CD4-positive, alpha-beta T cell treated with Interferon gamma for 1 hour (primary cell): ENCODE results near the gene GKN1.
A peak's percentile ranks its signal among the peaks of the same experiment; 100 is the strongest.

ENCODE experiments used
- DNase-seq: peaks from one replicate; pipeline ENCODE4 v3.0.0-alpha.2; 2020

GKN1 gene

DNA sequence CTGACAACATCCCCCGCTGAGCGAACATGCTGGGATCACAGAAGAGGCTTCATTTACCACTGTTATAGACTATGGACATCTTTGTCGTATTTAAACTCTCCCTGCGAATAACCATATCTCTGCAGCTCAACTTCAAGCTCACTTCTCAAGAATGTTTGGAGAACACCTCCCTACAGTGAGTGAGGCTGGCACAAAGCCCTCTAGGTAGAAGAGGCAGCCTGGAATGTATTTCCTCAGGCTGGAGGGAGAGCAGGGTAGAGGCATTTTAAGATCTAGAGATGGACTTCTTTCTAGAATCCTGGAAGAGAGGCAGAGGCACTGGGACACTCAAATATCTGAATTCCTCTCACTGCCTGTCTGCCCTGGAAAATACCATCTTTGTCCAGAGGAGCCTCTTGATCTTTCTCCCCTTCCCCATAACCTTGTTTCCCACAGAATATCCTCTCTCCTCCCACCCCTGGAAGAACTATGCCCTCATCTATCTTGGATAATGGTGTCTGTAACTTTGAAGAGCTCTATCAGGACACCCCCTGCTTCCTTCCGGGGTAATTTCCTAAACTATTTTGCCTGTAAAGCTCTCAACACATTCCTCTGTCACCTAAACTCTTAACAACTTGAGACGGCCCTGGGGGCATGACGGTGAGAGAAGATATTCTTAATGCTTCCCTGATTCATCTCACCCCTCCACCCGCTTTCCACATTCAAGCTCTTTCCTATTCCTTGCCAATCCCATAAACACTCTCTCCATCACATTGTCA is 36.2 kb downstream of the GKN1 start:
- no peak for DNase-seq

DNA sequence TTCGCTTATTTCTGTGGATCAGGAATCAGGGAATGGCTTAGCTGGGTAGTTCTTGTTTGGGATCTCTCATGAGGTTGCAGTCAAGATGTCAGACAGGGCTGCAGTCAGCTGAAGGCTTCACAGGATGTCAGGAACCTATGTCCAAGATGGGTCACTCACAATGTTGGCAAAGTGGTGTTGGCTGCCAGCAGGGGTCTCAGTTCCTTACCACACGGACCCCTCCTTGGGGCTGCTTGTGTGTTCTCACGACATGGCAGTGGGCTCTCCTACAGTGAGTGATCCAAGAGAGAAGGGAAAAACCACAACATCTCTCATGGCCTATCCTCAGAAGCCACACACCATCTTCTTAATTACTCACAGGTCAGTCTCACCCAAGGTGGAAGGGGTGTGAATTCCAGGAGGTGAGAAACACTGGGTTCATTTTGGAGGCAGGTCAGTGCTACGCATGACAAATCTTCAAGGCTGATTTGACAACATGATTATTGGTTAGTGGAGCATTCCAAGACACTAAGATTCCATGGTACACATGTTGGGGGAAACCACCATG is 37.2 kb downstream of the GKN1 start:
- DNase-seq: no peak

DNA sequence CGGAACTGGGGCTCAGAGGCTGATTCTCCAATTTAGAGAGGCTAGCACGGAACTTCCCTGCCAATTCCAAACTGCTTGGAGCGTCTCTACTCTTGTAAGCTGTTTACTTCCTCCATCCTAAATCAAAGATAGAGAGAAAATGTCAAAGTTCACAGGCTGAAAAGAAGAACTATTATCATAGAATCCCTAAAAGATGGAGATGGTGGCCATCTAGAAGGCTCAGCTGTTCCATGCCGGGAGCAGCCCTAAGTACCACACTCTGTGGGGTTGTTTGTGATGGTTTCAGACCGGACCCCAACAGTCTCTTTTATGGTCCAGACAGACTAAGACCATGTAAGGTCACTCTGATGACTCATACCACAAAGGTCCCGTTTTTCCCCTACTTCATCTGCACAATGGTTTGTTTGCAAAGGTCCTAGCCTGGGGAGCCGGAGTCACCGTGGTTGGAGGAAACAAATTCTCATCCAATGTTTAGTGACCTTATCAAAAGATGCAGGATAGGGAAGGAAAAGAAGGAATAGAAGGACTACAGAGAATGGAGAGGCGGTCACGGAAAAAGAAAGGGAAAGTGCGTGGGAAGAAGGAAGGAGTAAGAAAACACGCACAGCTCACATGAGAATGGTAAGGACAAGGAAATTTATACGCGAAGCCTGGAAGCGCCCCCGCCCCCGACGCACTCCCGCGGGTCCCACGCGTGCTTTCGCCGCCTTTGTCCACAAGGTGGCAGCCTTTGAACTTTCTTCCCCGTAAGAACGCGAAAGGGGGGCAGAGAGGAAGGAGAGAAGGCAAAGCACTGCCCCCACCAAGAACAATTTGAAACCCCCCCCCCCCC is 38.1 kb downstream of the GKN1 start:
- peak; percentile 13 for DNase-seq

DNA sequence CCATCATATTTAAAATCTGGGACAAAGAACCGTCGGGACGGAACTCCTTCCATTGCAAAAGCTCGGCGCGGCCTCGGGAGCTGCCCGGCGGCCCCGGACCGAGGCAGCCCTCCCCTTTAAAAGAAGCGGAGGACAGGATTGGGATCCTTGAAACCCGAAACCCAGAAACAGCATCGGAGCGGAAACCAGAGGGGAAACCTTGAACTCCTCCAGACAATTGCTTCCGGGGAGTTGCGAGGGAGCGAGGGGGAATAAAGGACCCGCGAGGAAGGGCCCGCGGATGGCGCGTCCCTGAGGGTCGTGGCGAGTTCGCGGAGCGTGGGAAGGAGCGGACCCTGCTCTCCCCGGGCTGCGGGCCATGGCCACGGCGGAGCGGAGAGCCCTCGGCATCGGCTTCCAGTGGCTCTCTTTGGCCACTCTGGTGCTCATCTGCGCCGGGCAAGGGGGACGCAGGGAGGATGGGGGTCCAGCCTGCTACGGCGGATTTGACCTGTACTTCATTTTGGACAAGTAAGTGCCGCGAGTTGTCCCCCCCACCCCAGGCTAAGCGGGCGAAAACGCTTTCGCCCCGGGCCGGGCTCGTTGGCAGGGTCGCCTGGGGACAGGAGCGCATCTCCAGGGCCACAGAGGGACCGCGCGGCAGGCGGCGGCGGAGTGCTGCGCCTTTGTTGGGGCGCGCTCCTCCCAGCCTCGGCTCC is 38.9 kb downstream of the GKN1 start, which contains the start of gene ANTXR1:
Gene ANTXR1 (plus strand): TSS at position 38 of the 698 bp plus-strand sequence. CDS start 321 bp downstream, at position 359.
- no peak for DNase-seq

DNA sequence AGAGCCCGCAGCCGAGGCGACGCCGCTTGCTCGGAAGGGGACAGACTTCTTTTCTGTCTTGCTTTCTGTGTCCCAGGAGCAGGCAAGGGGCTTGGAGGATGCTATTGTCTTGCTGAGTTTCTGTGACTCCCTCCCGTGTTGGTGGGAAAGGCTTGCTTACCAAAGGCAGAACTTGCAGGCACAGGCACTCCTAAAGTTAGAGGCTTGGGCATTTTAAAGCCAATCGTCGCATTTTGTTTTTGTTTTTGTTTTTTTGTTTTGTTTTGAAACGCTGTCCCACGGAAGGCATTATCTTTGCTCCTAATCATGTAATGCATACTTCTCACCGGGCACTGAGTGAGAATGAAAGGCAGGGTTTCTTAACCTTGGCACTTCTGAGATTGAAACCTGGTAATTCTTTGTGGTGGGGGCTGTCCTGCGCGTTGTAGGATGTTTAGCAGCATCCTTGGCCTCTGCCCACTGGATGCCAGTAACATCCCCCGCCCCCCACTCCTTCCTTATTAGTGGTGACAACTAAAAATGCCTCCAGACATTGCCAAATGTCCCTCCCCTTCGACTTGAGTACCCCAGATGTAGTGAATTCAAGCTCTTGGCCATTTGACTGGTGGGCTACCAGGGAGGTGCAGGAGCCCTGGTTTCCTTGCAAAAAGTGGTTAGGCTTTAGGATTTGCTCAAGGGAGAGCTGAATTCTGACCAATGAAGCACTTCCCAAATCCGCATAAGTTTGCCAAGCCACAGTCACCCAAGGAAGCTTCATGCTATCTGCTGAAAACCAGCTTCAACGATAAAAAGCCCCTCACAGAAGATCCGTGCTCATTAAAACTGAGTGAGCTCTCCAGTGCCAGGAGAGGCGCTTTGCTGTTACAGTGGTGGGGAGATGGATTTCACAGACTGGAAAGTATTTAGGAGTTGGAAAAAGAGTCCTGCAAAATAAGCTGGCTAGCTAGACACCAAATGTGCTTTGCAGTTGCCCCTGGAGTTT is 39.7 kb downstream of the GKN1 start:
- DNase-seq: no peak

DNA sequence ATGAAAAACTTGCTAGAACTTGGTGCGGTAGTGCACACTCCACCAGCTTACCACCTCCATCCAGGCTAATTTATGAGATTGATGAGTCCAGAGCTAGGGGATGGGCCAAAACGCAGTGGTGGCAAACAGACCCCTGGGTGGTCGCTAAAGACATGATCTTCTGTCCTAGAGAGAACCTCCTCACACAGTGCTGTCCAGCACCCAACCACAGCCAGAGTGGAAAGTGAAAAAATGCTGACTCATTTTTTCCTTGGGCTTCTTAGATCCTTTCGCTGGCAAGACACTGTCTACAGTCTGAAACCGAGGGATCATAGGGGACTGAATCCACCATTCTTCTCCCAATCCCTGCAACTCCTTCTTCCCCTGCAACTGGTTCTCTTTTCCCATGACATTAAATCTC is 42.6 kb downstream of the GKN1 start:
- no peak for DNase-seq

DNA sequence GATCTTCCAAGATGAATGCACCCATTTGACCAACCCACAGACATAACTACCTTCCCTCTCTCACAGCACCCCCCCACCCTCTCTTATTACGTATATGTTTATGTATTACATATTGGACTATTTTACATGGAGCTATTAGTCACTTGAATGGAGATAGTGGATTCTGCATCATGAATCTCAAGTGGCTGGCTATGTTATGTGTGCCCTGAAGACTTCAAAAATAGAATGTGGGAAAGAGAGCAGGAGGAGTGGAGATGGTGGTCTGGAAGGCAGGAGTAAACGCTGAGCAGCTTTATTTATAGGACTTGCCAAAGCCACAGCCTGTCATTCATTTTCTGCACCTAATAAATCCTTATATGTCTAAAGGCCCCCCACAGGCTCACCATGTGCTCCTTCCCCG is 43.4 kb downstream of the GKN1 start:
- DNase-seq: no peak

DNA sequence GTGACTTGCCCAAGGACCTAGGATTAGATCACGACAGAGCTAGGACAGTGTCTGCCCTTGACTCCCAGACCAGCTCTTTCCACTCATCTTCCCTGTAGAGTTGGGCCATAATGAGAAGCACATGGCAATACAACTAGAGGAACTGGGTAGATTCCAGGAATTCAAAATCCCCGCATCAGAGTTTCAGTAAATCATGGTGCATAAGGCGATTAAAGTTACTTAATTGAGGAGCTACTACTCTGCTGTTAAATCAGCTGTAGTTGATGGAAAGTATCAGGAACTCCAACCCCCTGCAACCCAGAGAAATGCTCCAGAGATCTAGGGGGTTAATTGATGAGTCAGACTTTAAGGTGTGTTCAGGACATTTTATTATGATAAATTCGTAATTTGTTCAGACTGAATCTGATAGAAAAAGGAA is 44.3 kb downstream of the GKN1 start:
- no peak for DNase-seq

DNA sequence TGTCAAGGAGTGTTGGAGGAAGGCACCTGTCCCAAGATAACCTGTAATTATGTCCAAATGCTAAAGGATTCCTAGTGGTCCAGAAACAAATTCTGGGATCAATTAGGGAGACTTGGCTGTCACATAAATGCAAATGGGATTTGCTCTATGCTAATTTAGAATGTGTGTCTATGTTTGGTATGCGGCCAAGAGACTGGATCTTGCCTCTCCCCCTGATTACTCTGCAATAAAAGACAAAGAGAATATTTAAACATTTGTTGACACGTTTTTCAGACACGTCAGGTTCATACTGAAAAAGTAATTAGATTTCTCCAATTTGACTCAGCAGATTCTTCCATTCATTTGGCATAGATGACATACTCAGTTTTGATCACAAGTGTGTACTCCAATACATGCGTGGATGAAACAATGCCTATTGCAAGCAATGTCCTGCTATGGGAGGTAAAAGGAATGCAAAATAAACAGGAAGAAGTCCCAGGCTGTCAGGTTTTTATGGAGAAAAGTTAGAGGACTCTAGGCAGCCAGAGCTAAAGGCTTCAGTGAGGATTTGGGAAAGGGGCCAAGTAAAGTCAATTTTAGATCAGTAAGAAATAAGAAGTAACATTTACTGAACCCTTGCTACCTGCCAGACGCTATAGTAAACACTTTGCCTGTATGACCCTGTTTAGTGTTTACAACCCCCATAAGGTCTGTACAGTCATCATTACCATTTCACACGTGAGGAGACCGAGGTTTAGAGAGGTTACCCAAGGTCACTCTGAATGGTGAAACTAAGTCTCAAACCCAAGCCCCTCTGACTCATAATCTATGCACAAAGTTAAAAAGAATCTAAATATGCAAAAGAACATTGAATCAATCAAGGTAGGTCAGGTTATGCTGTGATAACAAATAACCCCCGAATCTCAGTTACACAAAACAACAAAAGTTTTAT is 46.3 kb downstream of the GKN1 start:
- no peak for DNase-seq

DNA sequence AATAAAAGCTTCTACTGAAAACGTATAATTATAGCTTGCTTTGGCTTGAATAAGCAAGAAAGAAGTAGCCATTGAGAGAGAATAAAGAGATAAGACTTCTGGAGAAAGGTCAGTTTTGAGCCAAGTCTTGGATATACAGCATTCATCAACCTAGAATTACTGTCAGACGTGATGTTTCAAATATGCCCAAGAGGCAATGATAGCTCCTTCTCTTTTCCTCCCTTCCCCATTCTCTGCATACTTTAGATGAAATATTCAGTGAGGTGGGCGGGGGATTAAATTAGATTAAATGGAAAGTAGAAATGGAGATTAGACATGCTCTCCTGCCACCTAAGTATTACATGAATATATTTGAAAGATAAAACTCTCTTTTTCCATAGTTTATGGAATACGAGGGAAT is 47.3 kb downstream of the GKN1 start:
- no peak for DNase-seq

DNA sequence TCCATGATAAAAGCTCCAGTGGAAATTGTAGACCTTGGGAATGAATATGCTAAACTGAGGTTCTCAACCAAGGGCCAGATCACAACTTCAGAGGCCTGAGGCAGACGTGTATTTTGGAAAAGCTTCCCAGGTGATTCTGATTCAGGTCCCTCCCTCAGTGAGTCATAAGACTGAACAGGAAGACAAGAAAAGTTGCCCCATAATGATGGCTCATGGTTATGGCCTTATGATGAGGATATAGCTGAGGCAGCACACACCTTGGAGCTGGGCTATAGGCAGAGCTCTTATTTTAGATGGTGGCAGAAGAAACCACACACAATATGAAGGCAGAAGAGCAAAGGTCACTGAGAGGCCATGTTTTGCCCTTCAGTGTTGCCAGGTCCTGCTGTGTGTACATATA is 48.1 kb downstream of the GKN1 start:
- DNase-seq: no peak

DNA sequence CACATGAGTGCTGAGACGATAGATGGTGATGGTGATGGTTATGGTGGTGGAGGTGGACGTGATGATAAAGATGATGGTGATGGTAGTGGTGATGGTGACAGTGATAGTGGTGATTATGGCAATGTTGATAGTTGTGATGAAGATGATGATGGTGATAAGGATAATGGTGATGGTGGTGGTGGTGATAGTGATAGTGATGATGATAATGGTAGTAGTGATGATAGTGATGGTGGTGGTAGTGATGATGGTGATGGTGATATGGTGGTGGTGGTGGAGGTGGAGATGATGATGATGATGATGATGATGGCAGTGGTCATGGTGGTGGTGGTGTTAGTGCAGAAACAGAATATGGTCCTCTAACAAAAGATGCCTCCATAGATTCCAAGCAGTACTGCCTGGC is 48.8 kb downstream of the GKN1 start:
- DNase-seq: no peak

DNA sequence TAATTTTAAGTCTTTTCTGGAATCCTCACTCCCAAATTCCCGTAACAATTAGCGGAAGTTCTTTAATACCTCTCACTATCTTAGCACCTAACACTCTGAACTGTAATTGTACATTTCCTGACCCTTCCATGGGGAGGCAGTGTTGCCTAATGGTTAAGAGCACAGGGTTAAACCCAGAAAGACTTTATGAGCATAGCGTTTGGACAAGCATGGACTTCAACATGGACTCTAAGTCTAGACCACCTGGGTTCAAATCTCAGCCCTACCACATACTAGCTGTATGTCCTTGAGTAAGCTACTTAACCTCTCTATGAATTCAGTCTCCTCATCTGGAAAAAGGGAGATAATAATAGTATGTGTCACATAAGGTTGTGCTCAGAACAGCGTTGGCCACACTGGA is 51.6 kb downstream of the GKN1 start:
- DNase-seq: peak; percentile 3

DNA sequence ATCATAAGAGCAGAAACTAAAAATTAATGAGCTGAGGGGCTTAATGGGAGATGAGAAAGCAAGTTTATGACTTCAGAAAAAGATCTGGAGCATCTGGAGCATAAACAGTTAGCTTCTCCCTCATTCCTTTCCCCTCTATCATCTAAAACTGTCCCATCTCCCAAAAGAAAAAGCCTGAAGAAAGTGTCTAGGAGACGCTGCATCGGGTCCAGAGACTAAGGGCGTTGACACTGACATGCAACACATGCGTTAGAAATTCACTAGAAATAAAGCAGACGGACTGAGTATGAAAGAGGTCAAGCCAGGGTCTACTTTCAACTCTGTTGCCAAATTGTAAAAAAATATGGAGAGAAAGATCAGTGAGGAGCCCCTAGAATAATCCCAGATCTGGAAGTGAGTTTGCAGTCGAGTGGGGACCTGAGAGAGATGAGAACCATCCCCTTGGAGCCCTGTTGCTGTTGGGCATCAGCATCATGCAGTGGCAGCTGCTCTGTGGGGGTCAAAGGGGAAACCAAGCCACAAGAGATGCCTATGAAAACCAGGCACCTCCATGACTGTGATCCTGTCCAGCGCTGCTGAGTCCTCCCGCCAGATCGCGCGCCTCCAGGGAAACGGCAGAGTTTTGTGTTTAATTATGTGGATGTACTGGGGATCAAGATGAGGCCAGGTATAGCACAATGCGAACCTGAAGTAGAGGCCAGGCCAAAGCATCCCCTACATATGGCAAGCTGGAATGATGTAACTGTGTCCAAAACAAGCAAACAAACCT is 52.4 kb downstream of the GKN1 start:
- DNase-seq: no peak
